NOMO-1 (cell line): ENCODE measurements around the gene VAV2.

ENCODE experiments used
- DNase-seq, 2 experiments: peaks; one replicate each; lab custom pipeline; 2025; ENCODE audit not compliant: unreplicated experiment in 2 of 2; lab: John Stamatoyannopoulos, UW

VAV2 gene

GRCh38 chr9:133956520-133957076, 35.5 kb downstream of the VAV2 start:
- DNase-seq, result no peak

- DNase-seq, result no peak
Observed at GRCh38 chr9:133955821-133956411, 36.2 kb downstream of the VAV2 start.

GRCh38 chr9:133954862-133955529, 37.1 kb downstream of the VAV2 start:
- no peak for DNase-seq

GRCh38 chr9:133953976-133954709, 38.0 kb downstream of the VAV2 start:
- DNase-seq, result no peak

GRCh38 chr9:133953621-133953975, 38.5 kb downstream of the VAV2 start:
- no peak for DNase-seq

GRCh38 chr9:133952598-133953550, 39.2 kb downstream of the VAV2 start:
- DNase-seq, result no peak

GRCh38 chr9:133951265-133951664, 40.9 kb downstream of the VAV2 start:
- DNase-seq, result no peak

- no peak for DNase-seq
Observed at GRCh38 chr9:133950629-133951111, 41.5 kb downstream of the VAV2 start.

GRCh38 chr9:133950192-133950591, 41.9 kb downstream of the VAV2 start:
- no peak for DNase-seq

GRCh38 chr9:133949486-133950061, 42.5 kb downstream of the VAV2 start:
- no peak for DNase-seq

GRCh38 chr9:133948561-133949485, 43.3 kb downstream of the VAV2 start:
- DNase-seq, result no peak

- no peak for DNase-seq
Observed at GRCh38 chr9:133948131-133948530, 44.0 kb downstream of the VAV2 start.

- DNase-seq, result no peak
Observed at GRCh38 chr9:133946840-133947486, 45.2 kb downstream of the VAV2 start.

GRCh38 chr9:133945977-133946753, 46.0 kb downstream of the VAV2 start:
- DNase-seq, result no peak

GRCh38 chr9:133945314-133945975, 46.7 kb downstream of the VAV2 start:
- DNase-seq, result peak; percentile 4 to 42

- DNase-seq, result no peak
Observed at GRCh38 chr9:133944746-133945135, 47.4 kb downstream of the VAV2 start.
